HG03460 (cell line): ENCODE measurements around the gene RNF115.
"Not testable (repeated sequence)": the region's sequence is repeated elsewhere in the genome, so short reads cannot be mapped to it uniquely, and the experiment has no call there.

Experiments
- ATAC-seq: cut with Tn5 transposase; IDR thresholded peaks from one replicate; pipeline ENCODE4 v1.9.1; 2021; ENCODE audit not compliant: unreplicated experiment

The RNF115 gene

DNA sequence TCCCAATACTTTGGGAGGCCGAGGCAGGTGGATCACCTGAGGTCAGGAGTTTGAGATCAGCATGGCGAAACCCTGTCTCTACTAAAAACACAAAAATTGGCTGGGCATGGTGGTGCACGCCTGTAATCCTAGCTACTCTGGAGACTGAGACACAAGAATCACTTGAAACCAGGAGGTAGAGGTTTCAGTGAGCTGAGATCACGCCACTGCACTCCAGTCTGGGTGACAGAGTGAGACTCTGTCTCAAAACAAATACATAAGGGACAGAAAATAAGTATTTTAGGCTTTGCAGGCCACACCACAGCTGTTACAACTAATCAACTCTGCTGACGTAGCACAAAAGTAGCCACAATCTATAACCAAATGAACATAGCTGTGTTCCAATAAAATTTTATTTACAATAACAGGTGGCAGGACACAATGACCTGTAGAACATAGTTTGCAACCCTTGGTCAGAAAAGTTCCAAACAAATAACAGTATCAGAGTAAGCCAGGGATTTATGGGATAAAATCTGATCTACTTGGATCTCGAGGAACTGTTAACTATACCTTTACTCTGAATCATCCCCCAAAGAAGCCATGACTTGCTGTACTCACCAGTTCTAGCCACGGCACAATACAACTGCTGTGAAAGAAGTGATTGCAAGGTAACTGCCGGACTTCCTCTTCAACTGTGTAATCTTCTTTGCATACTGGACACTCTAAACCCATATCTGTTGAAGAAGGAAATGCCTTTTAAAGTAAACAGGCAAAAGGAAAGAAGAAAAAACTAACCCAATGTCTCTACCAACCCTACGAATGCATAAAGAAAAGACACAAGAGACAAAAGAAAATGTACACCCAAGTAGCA, 76.3 kb downstream of the RNF115 start:
- ATAC-seq, result no peak

DNA sequence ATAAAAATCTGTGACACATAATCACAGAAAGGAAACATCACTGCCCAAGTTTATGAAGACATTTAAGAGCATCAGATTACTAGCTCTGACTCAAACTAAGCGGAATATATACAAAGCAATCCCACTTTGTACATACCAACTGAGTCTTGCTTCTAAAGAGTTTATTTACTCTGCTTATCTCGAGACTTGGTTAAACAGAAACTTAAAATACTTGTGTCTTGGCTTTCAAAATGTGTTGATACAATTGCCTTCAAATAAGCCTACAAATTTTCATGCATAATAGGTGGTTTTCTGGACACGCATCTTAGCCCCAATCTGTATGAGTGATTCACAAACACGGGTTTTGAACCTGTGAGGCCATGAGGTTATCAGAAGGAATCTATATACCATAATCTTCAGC, 83.6 kb downstream of the RNF115 start:
- no peak for ATAC-seq

DNA sequence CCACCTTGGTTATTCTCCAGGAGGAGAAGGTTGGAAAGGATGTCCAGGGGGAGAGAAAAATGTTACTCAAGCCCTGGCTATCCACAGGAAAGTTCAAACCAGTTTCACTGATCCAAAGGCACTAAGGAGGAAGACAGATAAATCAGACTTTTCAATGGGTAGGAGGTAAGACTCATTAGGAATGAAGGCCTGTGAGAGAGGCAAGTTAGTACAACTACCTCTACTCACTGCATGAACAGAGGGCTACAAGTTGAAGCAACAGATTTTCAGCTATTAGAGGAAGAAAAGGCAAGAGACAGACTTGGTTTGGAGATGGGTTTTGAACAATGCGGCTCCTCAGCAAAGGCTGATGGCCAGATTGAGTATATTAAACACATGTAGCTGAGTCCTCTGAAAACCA, 87.7 kb downstream of the RNF115 start:
- no peak for ATAC-seq

DNA sequence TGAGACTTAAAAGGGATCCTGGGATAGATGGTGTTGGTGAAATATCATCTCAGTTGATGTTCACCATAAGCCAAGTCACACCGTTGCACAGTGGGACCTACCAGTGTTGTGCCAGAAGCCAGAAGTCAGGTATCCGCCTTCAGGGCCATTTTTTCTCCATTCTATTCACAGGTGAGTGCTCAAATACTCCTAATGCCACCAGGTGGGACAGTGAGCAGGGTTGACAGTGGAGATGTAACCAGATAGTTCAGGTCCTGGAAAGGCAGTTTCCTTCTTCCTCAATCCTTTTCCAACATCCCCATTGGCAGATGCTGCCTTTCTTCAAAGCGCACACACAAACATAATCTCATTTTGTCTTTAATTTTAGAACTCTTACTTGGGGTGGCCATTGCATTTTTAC, 93.0 kb downstream of the RNF115 start:
- no peak for ATAC-seq

DNA sequence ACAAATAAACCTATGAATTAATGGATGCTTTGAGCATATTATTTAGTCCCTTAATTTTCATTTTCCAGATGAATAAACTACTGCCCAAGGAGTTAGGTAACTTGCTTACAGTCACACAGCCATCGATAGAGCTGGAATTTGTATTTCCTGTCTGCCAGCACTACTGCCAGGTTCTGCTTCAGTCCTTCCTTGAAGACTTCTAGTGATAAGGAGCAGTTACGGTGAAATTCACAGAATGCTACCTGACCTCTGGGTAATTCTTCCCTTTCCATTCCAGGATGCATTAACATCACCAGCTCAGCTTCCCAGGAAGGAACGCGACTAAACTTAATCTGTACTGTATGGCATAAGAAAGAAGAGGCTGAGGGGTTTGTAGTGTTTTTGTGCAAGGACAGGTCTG, 93.4 kb downstream of the RNF115 start:
- no peak for ATAC-seq

DNA sequence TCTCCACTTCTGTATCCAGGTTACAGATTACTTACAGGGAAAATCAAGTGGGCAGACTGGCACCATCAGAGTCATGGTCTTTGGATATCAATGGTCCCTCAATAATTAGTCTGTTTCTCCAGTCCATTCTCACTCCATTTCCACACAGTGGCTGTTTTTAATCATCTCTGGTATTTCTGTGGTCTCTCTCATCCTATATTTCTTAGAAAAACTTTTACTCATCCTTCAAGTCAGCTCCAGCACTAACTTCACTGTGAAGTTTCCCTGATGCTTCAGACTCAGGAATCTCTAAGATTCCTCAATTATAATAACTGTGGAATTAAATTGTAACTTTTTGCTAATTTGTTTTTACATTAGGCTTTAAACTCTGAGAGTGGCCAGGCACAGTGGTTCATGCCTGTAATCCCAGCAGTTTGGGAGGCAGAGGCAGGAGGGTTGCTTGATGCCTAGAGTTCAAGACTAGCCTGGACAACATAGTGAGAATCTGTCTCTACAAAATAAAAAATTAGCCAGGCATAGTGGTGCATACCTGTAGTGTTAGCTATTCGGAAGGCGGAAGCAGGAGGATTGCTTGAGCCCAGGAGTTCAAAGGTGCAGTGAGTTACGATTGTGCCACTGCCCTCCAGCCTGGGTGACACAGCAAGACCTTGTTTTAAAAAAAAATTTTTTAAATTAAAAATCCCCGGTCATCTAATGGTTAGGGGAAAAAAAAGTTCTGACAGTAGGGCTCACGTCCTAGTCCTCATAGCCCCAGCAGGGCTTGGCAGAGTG, 94.0 kb downstream of the RNF115 start:
- no peak for ATAC-seq

DNA sequence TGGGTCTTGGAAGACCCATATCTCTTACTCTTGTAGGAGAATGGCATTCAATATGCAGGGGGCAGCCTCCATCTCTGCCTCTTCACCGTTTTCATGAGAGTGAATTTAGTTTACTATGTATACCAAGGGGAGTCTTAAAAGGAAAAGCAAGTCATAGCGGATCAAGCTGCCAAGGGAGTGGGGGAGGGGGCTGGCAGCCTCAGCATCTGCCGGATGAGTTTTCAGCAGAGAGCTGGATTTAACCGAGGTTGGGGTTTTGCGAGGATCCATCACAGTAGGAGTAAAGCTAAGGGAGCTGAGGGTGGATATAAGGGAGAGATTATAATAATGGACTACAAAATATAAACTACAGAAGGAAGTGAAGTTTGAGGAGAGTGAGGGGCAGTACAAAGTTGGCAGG, 94.7 kb downstream of the RNF115 start:
- ATAC-seq, result no peak

DNA sequence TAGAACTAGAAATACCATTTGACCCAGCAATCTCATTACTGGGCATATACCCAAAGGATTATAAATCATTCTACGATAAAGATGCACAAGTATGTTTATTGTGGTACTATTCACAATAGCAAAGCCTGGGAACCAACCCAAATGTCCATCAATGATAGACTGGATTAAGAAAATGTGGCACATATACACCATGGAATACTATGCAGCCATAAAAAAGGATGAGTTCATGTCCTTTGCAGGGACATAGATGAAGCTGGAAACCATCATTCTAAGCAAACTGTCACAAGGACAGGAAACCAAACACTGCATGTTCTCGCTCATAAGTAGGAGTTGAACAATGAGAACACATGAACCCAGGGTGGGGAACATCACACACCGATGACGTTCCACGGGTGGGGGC, 97.7 kb downstream of the RNF115 start:
- ATAC-seq, result not testable (repeated sequence)

DNA sequence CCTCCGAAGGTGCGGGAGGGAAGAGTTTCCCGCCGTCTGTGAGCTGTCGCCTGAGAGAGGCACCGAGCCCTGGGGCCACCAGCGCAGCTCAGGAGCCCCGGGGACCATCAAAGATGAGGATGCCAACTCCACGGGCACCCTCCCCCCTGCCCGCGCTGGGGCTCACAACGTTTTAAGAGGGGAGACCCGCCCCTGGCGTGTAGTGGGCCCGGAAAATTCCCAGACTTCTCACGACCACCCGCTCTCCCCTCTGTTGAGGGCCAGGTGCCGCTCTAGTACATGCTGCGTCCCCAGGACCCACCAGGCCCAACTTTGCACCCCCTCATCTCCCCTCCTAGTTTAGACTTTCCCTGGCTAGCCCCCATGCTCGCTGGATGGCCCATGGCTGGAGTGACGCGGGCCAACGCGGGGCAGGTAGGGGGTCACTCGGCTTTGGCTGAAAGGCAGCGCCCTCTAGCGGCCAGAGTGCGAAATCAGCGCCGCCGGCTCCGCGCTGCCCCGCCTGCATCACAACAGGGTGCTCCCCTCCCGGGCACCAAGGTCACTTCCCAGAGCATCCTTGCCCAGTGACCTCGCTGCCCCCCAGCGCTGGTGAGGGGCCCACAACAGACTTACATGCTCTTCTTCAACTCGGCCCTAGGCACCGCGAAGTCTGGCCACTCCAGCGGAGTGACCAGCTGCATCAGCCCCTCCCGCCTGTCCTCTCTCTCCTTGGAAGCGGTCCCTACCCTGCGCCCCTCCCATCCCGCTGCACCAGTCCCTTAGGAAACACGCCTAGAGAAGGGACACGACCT, 102.8 kb downstream of the RNF115 start:
- ATAC-seq, result no peak

DNA sequence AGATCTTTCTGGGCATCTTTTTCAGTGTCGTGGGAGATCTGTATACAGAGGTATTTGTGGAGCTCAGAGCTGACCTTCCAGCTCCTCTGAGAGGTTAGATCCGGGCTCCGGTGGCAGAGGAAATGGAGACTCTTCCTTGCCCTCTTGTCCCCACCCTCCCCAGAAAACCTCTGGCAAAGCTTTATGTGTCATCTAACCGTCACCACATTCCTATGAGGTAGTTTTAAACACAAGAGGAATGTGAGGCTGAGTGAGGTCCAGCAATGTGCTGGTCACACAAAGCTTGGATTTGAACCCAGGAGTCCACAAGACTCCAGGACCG, 103.4 kb downstream of the RNF115 start:
- ATAC-seq, result no peak

DNA sequence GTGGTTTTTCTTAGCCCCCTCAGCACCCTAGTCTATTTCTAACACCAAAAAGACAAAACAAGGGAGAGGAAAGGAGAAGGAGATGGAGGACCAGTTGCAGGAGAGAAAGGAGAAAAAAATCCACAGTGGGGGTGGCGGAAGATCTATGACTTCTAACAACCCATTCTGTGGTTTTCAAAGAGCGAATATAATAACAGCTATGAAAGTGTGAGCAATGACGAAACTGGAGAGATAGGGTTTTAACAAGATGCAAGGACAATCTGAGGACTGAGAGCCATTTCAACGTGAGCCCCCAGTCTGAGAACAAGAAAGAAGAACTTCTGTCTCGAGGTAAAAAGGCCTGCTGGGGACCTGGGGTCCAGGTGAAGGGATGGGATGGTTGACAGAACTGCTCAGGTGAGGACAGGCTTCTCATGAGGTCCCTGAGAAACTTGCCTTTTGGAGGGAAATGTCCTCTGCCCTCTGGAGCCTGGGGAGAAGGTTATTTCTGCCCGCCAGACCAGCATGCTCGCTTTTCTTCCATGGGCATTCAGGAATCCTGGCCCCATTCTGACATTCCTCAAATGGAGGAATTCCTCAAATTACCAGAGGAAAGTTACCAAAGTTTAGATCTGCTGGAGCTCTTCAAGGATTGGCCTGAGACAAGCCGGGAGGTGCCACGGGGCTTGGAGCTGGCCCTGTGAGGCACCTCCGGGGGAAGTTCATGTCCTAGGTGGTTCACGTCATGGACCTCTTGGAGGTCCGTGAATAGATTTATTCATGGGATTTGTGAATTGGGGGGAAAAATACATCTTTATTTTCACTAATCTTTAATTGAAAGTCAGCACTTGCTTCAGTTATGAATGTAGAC, 104.4 kb downstream of the RNF115 start, which contains the start of gene CD160:
Gene CD160, plus strand, starts transcription at position 270 of the 850 bp plus-strand sequence. CDS start 8,829 bp downstream, outside the sequence.
- ATAC-seq, result no peak

DNA sequence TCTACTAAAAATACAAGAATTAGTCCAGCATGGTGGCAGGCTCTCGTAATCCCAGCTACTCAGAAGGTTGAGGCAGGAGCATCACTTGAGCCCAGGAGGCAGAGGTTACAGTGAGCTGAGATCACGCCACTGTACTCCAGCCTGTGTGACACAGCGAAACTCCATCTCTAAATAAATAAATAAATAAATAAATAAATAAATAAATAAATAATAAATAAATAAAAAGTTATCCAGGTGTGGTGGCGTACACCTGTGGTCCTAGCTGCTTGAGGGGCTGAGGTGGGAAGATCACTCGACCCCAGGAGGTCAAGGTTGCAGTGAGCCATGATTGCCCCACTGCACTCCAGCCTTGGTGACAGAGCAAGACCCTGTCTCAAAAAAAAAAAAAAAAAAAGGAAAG, 105.4 kb downstream of the RNF115 start:
- not testable (repeated sequence) for ATAC-seq

DNA sequence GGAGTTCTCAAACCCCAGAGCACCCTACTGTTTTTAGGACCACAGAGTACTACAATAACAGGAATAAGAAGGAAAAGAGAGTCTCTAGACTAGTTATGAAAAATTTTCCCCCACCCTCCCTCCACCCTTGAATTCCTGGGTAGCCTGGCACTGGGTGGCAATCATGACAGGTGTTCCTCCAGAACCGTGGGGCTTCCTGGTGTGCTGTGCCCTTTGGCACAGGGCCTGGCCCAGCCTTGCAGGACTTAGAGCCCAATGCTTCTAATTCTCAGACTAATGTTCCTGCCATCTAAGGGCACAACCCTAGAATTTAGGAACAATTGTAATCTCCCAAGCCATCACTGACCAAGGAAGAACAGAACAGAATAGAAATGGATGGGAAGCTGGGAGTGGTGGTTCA, 106.1 kb downstream of the RNF115 start:
- ATAC-seq, result no peak

DNA sequence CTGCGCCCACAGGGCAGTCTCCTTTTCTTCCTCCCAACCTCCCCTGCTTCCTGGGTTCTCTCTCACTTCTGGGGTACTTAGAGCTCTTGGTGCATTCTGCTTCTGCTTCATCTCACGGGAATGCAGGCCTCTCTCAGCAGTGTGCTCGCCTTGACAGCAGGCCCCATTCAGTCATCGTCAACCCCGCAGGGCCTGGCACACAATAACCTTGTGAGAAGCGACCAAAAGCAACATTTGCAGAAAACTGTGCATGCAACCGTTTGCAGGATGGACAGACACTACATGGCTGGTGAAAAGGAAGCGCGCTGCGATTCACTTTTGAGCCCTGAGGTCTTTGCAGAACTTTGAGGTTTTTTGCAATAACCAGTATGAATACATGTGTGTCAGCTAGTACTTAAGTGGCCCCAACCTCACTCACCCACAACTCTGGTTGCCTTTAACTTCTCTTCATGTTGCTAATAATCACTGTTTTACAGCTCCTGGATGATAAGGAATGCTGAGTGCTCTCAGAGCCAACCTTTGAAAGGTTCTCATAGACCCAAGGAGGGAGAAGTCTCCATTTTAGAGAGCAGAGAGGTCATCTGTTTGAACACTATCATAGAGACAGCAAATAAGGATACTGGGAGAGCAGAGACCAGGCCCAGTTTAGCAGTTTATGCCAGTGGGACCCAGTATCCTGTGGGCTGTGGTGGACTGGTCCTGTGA, 107.1 kb downstream of the RNF115 start:
- ATAC-seq, result no peak

DNA sequence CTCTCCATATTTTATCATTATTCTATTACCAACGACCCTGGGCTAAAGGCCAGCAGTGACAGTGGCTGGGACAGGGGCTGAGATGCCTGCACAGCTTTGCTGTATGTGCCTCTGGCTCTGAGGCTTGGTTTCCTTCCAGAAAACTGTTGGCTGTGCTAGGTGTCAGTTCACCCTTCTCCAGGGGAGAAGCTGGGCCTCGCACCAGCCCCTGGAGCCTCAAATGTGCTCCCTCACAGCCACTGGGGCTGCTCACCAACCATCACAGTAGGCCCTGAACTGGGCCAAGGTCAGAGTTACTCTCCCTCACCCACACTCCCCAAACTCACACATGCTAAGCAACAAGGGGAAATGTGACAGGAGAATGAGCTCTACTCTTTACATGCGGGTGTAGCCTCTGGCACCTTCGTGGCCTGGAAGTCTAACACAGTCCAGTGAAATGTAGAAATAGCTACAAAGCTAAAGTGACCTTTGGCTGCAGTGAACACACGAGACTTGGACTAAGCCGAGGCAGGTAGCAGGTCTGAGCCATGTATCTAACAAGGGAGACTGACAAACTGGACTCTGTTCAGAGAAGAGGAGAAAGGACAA, 109.3 kb downstream of the RNF115 start:
- no peak for ATAC-seq

DNA sequence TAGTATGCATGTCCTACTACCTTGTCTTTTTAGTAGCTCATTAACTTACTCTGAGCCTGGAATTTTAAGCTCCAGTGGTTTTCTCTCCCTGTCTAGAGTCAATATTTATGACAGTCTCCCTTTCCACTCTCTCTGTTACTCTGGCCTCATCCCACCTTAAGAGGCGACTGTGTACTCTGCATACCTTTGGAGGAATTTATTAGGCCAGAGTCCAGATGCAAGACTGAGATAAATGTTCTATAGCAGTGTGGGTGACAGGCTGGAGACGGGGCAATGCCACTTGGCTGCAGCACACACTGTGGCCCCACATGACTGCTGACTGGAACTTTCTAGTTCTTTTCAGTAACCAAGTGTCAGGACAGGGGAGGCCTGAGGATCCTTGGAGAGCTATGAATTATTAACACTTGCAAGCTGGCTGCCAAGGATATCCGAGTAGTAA, 112.7 kb downstream of the RNF115 start:
- no peak for ATAC-seq

DNA sequence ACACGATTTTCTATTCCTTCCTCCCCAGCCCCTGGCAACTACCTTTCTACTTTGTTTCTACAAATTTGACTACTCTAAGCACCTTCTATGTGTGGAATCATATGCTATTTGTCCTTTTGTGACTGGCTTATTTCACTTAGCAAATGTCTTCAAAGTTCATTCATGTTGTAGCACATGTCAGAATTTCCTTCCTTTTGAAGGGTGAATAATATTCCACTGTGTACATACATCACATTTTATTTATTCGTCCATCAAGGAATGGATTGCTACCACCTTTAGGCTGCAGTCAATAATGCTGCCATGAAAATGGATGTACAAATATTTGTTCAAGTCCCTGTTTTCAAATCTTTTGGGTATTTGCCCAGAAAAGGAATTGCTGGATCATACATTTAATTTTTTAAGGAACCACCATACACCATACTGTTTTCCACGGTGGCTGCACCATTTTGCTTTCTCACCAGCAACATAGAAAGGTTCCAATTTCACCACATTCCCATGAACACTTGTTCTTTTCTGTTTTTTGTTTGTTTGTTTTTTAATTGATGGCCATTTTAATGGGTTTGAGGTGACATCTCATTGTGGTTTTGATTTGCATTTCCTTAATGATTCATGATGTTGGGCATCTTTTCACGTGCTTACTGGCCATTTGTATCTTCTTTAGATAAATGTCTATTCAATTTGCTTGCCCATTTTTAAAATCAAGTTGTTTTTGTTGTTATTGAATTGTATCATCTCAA, 113.4 kb downstream of the RNF115 start:
- ATAC-seq, result no peak

DNA sequence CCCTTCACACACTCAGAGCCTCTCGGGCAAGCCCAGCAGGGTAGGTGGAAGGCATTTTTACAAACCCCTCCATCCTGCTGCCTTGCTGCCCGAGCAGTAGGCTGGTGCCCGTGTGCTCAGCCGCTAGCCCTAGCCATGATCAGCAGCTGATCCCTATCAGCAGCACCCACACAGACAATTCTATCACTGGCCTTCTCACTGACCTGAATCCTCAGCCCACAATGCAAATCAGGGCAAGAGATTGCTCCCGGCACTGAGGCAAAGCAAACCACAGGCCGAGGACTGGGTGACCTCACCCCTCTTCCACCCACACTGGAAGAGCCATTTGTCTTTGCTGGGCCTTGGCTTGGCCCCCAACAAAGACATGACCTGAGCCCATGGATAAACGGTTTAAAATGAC, 115.8 kb downstream of the RNF115 start:
- ATAC-seq, result no peak
